HepG2 (cell line): ENCODE measurements around the gene PDSS2. TPM values are rescaled to one million over a fixed set of nuclear protein-coding genes. Genes with fewer than 3 reads are reported as not detected.

Source experiments
- ATAC-seq: fragments of 200-7000 bp; cut with Tn5 transposase; 3 replicates; pipeline ENCODE4 v1.9.1; 2020; ENCODE audit warnings: mild to moderate bottlenecking, moderate library complexity
- BruUV-seq: library from RNA; stranded (reverse); fragments of 400-500 nt; replicated peaks from 2 replicates; lab custom pipeline; 2021; lab: Mats Ljungman, UMichigan
- CTCF ChIA-PET: fragments of 300-600 bp; formaldehyde crosslinking; extraction: SDS; loops from one replicate; lab custom pipeline; 2021; ENCODE audit warnings: low total read pairs, inconsistent platforms, low intra/inter-chr PET ratio; lab: Yijun Ruan, JAX
- POLR2A ChIA-PET: fragments of 350-600 bp; sonication (Branson Sonifier 250); formaldehyde crosslinking; loops from one replicate; lab custom pipeline; 2020; ENCODE audit warnings: antibody characterized with exemption, inconsistent platforms; lab: Yijun Ruan, JAX
- DNase-seq: peaks from one replicate; pipeline ENCODE4 v3.0.0-alpha.2; 2015; ENCODE audit warnings: low spot score
- FAIRE-seq: peaks from 3 replicates; lab custom pipeline; 2011; peaks lifted over from hg19 to GRCh38; lab: Jason Lieb, UNC
- H2AFZ ChIP-seq: one replicate; pipeline ENCODE4 v1.6.1; 2011; ENCODE audit warnings: low read length, inconsistent platforms
- H3K27ac ChIP-seq: fragments of 300-600 bp; 3 replicates; pipeline ENCODE4 v1.8.0; 2011; ENCODE audit warnings: mixed run types, mild to moderate bottlenecking, mixed read lengths, low read length, inconsistent platforms; ENCODE audit not compliant: insufficient read depth; ENCODE audit errors: extremely low read length
- H3K27me3 ChIP-seq, 2 experiments: fragments of 200-600 bp in 1 of 2; 2 replicates in 1 of 2; 3 replicates in 1 of 2; pipeline versions ENCODE4 v1.6.0 to v1.8.0; 2011; ENCODE audit warnings: low read length in 2 of 2, mild to moderate bottlenecking in 2 of 2, moderate library complexity in 2 of 2, inconsistent platforms in 1 of 2; ENCODE audit not compliant: insufficient read depth in 2 of 2, control insufficient read depth in 1 of 2
- H3K36me3 ChIP-seq, 2 experiments: fragments of 200-600 bp in 1 of 2; replicated peaks in 1 of 2; 2 replicates in 1 of 2; 3 replicates in 1 of 2; pipeline versions ENCODE4 v1.5.1 to v1.8.0; 2011; ENCODE audit warnings: low read length in 2 of 2, inconsistent platforms in 1 of 2; ENCODE audit not compliant: insufficient read depth in 2 of 2, control insufficient read depth in 1 of 2
- H3K4me1 ChIP-seq: 2 replicates; pipeline ENCODE4 v1.5.1; 2012; ENCODE audit warnings: low read length, inconsistent platforms; ENCODE audit not compliant: insufficient read depth
- H3K4me2 ChIP-seq: 2 replicates; pipeline ENCODE4 v1.6.0; 2011; ENCODE audit warnings: low read depth, low read length, inconsistent platforms
- H3K4me3 ChIP-seq, 3 experiments: fragments of 200-600 bp in 1 of 3; sonication (generic), shearing (Covaris generic) in 1 of 3; replicated peaks in 1 of 3; 2 replicates each; pipeline ENCODE4 v1.5.1; 2011 to 2016; ENCODE audit warnings: low read length in 3 of 3, inconsistent platforms in 2 of 3, low read depth in 2 of 3, mild to moderate bottlenecking in 2 of 3, control low read depth in 1 of 3, mixed read lengths in 1 of 3; ENCODE audit not compliant: insufficient read depth in 1 of 3
- H3K79me2 ChIP-seq: one replicate; pipeline ENCODE4 v1.6.1; 2011; ENCODE audit warnings: low read length, inconsistent platforms; ENCODE audit not compliant: insufficient read depth
- H3K9ac ChIP-seq: 2 replicates; pipeline ENCODE4 v1.6.0; 2011; ENCODE audit warnings: mild to moderate bottlenecking, low read depth, low read length, inconsistent platforms; ENCODE audit not compliant: insufficient read depth
- H3K9me3 ChIP-seq: 2 replicates; pipeline ENCODE4 v1.5.1; 2012; ENCODE audit warnings: mild to moderate bottlenecking, low read length
- H4K20me1 ChIP-seq: 2 replicates; pipeline ENCODE4 v1.6.0; 2011; ENCODE audit warnings: inconsistent platforms, mild to moderate bottlenecking, low read length, moderate library complexity; ENCODE audit not compliant: insufficient read depth
- FOXA3 ChIP-seq: IDR thresholded peaks from 2 replicates; pipeline ENCODE4 v1.6.1; 2016; ENCODE audit warnings: missing genetic modification reagents, missing compliant biosample characterization
- ZBTB20 ChIP-seq: sonication (generic); formaldehyde crosslinking; IDR thresholded peaks from 2 replicates; pipeline ENCODE4 v1.8.1; 2023; ENCODE audit warnings: missing genetic modification reagents, low read depth, mild to moderate bottlenecking, borderline replicate concordance
- ZNF12 ChIP-seq: sonication (generic); formaldehyde crosslinking; IDR thresholded peaks from 2 replicates; pipeline ENCODE4 v1.5.0; 2020; ENCODE audit warnings: missing genetic modification reagents
- WGBS: methylation state at CpG from one replicate; pipeline ENCODE4 v1.1.6; 2017; ENCODE audit warnings: low lambda C conversion rate; 5-methylcytosine and 5-hydroxymethylcytosine counted together
- in situ Hi-C: cut with HindIII; loops from 2 replicates; pipeline ENCODE4 v1.10.0; 2017; ENCODE audit warnings: low pct_unique_long_range_greater_than_20kb; ENCODE audit not compliant: extremely low pct_ligation_motif_present
- intact Hi-C: fragments of 100-400 bp; cut with micrococcal nuclease; formaldehyde crosslinking; loops from one replicate; pipeline ENCODE4 v1.10.0; 2022; ENCODE audit not compliant: unreplicated experiment
- polyA plus RNA-seq, 8 experiments: library from polyadenylated mRNA; depleted of rRNA in 3 of 8; stranded (reverse) in 7 of 8; unstranded in 1 of 8; fragments of >200 nt; fragmentation: Illumina TruSeq in 4 of 8; extraction: Trizol in 4 of 8; gene quantifications; 2 replicates each; pipeline versions ENCODE4 v1.2.1 to v1.2.3, GENCODE V29; 2011 to 2016; ENCODE audit warnings: low read depth in 4 of 8, missing spikeins in 1 of 8, mixed read lengths in 1 of 8; ENCODE audit not compliant: insufficient read depth in 1 of 8
- total RNA-seq, 5 experiments: library from RNA; depleted of rRNA; stranded (reverse); fragments of >200 nt; fragmentation: Illumina TruSeq; extraction: Trizol; gene quantifications; 2 replicates each; pipeline ENCODE4 v1.2.3, GENCODE V29; 2016; ENCODE audit warnings: low read depth in 1 of 5
- TF ChIP-seq, protein P1 (sequence below): sonication (generic); formaldehyde crosslinking; IDR thresholded peaks from 2 replicates; pipeline ENCODE4 v1.4.0; 2020; ENCODE audit warnings: missing genetic modification reagents
- TF ChIP-seq, protein P2 (sequence below): fragments of 450-650 bp; IDR thresholded peaks from 2 replicates; pipeline ENCODE4 v1.6.1; 2016
- TF ChIP-seq, protein P3 (sequence below): IDR thresholded peaks from 2 replicates; pipeline ENCODE4 v1.6.1; 2012; ENCODE audit warnings: low read depth, low read length, improper control_type of control experiment

PDSS2 gene
- total and polyA plus RNA-seq, 2 of the 13 experiments (the other 11 are each of a cell fraction or from before 2014, with no cell fraction given): 16.2 to 17.0 TPM

DNA sequence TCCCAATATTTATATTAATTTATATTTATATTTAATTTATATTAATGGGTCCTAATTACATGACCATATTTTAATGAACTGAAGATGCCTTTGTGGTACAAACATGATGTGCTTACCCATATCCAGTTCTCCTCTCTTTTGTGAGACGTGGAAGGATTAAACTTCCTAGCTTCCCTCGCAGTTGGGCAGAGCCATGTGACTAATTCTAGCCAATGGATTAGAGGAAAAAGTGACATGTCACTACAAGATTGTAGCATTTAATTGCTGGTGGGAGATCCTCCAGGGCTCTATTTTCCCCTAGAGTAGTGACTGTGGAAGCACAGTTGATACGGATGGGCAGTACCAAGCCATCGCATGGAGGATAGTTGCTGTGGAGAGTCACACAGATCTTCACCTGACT is 25.8 kb upstream of the PDSS2 start (continued):
- TF ChIP-seq, protein P1, sequence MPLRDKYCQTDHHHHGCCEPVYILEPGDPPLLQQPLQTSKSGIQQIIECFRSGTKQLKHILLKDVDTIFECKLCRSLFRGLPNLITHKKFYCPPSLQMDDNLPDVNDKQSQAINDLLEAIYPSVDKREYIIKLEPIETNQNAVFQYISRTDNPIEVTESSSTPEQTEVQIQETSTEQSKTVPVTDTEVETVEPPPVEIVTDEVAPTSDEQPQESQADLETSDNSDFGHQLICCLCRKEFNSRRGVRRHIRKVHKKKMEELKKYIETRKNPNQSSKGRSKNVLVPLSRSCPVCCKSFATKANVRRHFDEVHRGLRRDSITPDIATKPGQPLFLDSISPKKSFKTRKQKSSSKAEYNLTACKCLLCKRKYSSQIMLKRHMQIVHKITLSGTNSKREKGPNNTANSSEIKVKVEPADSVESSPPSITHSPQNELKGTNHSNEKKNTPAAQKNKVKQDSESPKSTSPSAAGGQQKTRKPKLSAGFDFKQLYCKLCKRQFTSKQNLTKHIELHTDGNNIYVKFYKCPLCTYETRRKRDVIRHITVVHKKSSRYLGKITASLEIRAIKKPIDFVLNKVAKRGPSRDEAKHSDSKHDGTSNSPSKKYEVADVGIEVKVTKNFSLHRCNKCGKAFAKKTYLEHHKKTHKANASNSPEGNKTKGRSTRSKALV (CRISPR knock-in tag): no peak
- TF ChIP-seq, protein P2, sequence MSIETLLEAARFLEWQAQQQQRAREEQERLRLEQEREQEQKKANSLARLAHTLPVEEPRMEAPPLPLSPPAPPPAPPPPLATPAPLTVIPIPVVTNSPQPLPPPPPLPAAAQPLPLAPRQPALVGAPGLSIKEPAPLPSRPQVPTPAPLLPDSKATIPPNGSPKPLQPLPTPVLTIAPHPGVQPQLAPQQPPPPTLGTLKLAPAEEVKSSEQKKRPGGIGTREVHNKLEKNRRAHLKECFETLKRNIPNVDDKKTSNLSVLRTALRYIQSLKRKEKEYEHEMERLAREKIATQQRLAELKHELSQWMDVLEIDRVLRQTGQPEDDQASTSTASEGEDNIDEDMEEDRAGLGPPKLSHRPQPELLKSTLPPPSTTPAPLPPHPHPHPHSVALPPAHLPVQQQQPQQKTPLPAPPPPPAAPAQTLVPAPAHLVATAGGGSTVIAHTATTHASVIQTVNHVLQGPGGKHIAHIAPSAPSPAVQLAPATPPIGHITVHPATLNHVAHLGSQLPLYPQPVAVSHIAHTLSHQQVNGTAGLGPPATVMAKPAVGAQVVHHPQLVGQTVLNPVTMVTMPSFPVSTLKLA: no peak
- no peak for TF ChIP-seq ZBTB20 (CRISPR knock-in tag)
- TF ChIP-seq, protein P3, sequence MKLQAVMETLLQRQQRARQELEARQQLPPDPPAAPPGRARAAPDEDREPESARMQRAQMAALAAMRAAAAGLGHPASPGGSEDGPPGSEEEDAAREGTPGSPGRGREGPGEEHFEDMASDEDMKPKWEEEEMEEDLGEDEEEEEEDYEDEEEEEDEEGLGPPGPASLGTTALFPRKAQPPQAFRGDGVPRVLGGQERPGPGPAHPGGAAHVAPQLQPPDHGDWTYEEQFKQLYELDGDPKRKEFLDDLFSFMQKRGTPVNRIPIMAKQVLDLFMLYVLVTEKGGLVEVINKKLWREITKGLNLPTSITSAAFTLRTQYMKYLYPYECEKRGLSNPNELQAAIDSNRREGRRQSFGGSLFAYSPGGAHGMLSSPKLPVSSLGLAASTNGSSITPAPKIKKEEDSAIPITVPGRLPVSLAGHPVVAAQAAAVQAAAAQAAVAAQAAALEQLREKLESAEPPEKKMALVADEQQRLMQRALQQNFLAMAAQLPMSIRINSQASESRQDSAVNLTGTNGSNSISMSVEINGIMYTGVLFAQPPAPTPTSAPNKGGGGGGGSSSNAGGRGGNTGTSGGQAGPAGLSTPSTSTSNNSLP: no peak

DNA sequence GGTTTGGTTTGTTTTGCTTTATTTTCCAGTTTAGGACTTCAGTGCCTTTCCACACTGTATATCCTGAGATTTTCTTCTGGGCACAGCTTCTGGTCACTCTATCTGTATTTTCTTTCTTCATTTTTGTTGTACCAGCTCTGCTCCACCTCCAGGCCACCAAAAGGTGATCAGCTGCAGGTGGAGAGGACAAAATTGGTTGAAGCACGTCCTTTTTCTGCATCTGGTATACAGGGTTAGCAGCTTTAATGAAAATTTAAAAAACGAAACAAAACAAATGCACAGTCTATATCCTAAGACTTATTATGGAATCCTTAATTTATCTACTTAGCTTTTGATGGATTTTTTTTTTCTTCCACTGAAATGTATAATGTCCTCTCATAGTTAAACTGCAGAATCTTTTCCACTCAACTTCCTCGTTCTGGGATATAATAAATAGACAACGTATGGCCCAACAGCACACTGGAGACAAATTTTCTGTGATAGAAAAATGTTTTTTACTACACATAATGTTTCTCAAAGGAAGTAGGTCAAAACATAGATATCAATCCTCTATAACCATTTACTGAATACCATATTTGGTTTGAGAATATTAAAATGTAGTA is 19.8 kb upstream of the PDSS2 start:
- TF ChIP-seq FOXA3 (CRISPR knock-in tag) (no peak), ZNF12 (CRISPR knock-in tag) (no peak)
- Histone ChIP-seq H4K20me1 (no peaks in the 10 kb centered on the region), H3K27ac (no peak overlapping the region), H2AFZ (no peak overlapping the region), H3K27me3 (no peaks in the 10 kb centered on the region), H3K4me2 (no peak overlapping the region), H3K9ac (no peak overlapping the region), H3K9me3 (no peaks in the 10 kb centered on the region), H3K4me1 (peaks cover 11% of the 10 kb centered on the region; the same call in 1 of the 2 replicates), H3K4me3 (no peak overlapping the region), H3K36me3 (no peaks in the 10 kb centered on the region), H3K79me2 (no peaks in the 10 kb centered on the region)
- ATAC-seq: no peak
- intact Hi-C loops: no loop called here
- WGBS: 21% methylated on average over 4 of the region's 4 CpGs
- DNase-seq: no peak
- POLR2A ChIA-PET: interaction anchor here (3.0 kb wide), 1 partner anchor 20 kb away, joined by 10 read pairs; the partner anchor contains the start of gene PDSS2
- no TSS peak for BruUV-seq
- CTCF ChIA-PET: no interaction called here
- in situ Hi-C loops: no loop called here
- FAIRE-seq: no peak
